GM19043 (cell line): ENCODE measurements around the gene ERLEC1.
"Not testable (repeated sequence)": the region's sequence is repeated elsewhere in the genome, so short reads cannot be mapped to it uniquely, and the experiment has no call there.

Experiments used
- ATAC-seq: cut with Tn5 transposase; IDR thresholded peaks from one replicate; pipeline ENCODE4 v1.9.1; 2021; ENCODE audit warnings: low read depth; ENCODE audit not compliant: unreplicated experiment

ERLEC1 gene

DNA sequence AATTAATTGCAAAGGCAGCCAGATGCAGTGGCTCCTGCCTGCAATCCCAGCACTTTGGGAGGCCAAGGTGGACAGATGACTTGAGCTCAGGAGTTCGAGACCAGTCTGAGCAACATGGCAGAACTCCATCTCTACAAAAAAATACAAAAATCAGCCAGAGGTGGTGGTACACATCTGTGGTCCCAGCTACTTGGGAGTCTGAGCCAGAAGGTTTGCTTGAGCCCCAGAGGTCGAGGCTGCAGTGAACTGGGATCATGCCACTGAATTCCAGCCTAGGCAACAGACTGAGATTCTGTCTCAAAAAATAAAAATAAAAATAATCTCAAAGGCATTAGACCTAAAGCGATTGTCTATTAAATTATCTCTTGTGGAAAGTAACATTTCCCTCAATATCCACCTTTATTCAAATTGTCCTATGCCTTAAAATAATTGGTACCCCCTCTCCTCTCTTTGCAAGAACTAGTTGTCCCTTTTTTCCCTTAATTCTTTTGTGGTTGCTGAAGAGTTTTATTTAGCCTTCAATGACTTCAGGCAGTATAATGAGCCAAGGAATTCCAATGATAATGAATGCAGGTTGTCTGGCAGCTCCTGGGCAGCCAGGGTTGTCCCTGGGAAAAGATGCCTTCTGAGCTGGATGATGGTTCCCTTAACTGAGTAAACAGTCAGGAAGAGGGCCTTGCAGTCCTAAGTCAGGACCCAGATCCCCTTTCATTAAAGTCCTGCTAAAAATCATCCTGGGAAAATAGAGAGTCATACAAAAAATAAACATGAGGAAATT, 40.7 kb downstream of the ERLEC1 start:
- ATAC-seq, result no peak

DNA sequence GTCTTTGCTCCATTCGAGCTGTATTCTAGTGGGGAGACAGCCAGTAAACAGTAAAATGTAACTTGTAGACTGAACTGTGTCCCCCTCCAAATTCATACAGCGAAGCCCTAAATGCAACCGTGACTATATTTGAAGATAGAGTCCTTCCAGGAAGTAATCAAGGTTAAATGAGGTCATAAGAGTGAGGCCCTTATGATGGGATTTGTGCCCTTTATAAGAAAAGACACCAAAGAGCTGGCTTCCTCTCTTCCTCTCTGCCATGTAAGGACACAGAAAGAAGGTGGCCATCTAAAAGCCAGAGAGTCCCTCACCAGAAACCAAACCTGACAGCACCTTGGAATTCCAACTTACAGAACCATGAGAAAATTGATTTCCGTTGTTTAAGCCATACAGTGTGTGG, 41.5 kb downstream of the ERLEC1 start:
- no peak for ATAC-seq

DNA sequence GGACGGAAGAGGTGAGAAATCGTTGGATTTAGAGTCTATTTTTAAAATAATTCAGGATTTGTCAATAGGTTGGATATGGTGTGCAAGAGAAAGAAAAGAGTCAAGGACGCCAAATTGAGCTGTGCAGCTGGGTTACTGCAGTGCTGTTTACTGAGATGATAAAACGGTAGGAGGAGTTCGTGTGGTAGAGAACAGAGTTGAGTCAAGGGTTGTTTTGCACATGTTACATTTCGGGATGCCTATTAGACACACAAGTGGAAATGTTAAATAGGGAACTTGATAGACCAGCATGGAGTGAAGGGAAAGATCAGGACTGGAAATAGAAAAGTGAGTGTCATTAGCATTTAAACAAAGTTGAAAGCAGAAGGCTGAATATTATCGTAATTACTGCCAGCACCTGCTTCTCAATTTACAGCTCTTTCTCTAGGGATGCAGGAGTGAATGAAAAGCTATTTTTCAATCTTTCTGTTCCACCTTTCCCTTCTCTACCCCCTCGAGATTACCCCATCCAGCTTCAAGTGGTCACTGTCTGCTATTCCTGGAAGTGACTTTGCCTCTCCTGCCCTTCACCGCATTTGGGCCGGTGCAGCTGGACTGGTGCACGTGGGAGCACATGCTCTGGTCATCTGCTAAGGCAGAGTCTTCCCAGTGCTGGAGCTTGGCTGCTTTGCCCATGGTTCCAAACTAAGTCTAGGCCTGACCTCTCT, 42.6 kb downstream of the ERLEC1 start:
- ATAC-seq, result no peak

DNA sequence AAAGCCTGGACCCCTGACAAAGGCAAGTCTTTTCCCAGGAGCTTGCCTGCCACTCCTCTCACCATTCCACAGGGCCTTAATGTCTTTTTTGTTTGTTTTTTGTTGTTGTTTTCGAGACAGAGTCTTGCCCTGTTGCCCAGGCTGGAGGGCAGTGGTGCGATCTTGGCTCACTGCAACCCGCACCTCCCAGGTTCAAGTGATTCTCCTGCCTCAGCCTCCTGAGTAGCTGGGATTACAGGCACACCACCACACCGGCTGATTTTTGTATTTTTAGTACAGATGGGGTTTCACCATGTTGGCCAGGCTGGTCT, 43.1 kb downstream of the ERLEC1 start:
- not testable (repeated sequence) for ATAC-seq

DNA sequence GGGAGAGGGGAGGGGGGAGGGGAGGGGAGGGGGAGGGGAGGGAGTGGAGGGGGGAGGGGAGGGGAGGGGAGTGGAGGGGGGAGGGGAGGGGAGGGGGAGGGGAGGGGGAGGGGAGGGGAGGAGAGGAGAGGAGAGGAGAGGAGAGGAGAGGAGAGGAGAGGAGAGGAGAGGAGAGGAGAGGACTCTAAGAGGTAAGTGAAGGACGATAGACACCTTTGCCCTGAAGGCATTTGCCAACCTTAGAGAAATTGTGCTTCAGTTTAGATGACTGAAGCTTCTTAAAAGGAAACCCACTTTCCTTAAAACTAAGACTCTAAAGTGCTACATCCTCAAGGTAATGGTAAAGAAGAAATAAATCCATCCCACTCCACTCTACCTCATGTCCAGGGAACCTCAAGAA, 53.7 kb downstream of the ERLEC1 start:
- ATAC-seq, result no peak

DNA sequence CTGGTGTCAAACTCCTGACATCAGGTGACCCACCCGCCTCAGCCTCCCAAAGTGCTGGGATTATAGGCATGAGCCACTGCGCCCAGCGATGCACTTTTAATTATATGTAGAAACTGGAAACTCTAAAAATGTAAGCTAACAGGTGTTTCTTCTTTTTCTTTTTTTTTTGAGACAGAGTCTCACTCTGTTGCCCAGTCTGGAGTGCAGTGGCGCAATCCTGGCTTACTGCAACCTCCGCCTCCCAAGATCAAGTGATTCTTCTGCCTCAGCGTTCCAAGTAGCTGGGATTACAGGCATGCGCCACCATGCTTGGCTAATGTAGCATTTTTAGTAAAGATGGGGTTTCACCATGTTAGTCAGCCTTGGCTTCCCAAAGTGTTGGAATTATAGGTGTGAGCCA, 54.8 kb downstream of the ERLEC1 start:
- ATAC-seq, result not testable (repeated sequence)

DNA sequence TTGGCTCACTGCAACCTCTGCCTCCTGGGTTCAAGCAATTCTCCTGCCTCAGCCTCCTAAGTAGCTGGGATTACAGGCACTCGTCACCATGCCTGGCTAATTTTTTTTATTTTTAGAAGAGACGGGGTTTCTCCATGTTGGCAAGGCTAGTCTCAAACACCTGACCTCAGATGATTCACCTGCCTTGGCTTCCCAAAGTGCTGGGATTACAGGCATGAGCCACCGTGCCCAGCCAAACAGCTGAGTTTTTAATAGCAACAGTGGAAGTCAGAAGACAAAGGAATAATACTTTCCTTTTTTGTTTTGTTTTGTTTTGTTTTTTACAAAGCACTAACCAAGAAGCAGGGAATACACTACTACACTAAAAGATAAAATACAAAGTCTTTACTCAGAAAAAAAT, 56.0 kb downstream of the ERLEC1 start:
- ATAC-seq, result no peak

DNA sequence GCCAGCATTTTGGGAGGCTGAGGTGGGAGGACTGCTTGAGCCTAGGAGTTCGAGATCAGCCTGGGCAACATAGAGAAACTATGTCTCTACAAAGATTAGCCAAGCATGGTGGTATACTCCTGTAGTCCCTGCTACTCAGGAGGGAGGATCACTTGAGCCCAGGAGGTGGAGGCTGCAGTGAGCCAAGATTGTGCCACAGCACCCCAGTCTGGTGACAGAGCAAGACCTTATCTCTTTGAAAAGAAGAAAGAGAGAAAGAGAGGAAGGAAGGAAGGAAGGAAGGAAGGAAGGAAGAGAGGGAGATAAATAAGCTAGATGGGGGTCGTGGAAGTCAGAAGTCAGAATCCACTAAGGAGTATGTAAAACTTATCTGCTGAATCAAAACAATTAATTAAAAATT, 56.8 kb downstream of the ERLEC1 start:
- ATAC-seq, result no peak

DNA sequence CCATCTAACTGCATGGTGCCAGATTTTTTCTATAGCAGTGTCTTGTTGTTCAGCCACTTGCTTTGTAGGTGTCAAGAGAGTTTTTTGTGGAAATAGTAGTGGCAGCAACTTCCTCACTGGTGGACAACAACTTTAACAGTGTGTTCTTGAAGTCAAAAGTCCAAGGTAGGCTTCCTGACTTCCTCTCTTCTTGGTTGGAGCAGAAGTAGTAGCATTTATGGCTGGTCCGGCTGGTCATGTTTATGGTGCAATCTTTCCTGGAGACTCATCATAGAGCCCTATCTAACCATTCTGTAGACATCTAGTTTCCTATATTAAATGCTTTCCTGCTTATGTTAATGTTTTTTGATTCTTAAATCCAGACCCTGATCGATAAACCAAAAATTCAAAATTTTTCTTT, 61.2 kb downstream of the ERLEC1 start:
- no peak for ATAC-seq

DNA sequence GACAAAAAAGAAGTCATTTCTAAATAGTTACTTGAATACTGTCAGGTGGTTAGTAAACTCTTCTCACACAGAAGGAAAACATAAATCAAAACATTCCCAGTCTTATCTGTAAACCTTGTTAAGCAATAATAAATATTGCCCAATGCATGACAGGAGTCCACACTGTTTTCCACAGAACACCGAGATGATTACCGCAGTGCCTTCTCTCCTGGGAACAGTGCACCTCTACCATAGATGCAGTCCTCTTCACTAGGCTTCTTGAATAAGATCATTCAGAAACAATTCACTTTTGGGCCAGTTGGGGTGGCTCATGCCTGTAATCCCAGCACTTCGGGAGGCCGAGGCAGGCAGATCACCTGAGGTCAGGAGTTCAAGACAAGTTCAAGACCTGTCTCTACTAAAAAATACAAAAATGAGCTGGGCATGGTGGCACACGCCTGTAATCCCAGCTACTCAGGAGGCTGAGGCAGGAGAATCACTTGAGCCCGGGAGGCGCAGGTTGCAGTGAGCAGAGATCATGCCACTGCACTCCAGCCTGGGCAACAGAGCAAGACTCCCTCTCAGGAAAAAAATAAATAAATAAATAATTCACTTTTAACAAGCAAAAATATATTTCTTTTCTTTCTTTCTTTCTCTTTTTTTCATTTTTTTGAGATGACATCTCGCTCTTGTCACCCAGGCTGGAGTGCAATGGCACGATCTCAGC, 64.4 kb downstream of the ERLEC1 start:
- ATAC-seq, result not testable (repeated sequence)

DNA sequence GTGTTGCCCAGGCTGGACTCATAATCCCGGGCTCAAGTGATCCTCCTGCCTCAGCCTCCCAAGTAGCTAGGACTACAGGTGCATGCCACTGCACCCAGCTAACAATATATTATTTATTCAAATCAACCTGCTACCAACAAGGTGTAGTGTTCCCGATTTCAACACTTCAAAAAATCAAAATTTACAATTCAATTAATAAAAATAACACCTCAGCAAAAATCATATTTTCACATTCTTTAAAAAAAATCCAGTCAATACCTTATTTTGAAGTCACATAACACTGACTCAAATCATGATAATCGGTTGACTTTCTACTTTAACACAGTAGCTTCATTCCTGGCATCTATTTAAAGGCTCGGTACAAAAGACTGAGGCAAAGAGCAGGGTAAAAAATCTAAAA, 65.7 kb downstream of the ERLEC1 start:
- no peak for ATAC-seq

DNA sequence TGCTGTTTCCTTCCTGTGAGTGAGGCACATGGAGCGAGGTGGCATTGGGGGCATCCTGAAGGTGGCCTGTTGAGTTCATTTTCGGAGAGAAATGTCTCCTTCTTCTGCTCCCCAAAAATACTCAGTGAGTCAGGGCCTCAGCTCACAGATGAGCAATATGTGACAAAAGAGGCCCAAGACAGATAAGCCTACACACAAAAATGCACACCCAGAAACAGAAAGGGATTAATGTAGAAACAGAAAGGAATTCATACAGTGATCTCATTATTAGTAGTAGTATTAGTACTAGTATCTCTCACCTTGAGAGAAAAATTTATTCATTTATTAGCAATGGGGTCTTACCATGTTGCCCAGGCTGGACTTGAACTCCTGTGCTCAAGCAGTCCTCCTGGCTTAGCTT, 67.8 kb downstream of the ERLEC1 start:
- no peak for ATAC-seq

DNA sequence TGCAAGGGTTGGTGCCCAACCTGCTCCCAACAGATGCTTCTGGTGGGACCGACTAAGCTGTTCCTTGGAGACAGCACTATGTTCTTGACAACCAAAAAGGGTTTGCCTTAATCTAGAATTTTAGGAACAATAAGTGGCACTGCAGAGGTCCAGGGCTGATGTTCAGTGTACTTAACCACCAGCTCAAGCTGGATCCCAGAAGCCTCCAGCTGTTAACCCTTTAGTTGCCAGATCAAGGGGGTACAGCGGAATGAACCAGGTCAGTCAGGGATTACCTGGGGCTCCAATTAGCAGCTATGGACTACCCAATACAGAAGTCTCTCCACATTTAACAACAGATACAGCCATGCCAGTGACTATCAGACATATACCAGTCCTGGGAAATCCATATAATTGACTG, 69.4 kb downstream of the ERLEC1 start:
- ATAC-seq, result no peak

DNA sequence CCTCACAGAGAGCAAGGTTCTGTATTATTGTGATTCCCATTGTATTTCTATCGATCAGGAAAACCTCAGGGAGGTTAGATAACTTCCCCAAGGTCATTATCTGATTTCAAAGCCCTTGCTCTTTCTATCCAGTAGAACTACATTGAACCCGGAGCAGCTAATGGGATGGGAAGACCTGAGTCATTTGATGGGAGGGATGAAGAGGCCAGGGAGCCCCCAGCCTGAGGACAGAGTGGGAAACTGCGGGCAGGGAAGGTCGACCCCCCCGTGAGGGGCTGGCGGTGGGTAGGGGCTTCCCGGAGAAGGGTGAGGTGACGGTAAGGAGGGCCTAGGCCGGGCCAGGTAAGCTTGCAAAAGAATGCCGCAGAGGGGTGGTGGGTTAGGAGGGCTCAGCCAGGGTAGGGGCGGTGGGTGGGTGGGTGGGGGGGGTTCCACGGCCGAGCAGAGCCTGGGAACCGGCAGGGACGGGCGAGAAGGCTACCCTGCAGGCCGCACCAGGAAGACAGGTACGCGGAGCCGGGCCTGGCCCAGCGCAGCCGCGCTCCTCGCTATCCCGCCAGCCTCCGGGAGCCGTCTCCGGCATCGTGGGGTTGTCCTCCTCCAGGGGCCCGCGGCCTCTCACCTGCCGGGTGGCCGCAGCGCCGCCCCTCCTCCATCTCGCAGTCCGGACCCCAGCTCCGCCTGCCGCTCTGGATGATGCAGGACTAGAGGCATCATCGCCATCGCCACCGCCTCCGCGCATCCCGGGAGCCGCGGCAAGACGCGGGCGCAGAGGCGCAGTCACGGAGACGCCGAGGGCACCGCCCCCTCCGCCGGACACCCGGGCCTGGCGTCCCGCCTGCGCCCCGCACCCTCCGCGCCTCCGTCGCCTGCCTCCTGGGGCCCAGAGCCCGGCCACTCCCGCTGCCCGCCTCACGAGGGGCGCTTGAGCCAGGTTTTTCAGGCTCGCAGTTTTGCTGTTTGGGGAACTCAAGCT, 72.7 kb downstream of the ERLEC1 start, which contains the start of gene GPR75:
GPR75 (minus strand) TSS at position 762 of the 976 bp plus-strand sequence. CDS start 5,211 bp downstream, outside the sequence.
- ATAC-seq, result no peak

DNA sequence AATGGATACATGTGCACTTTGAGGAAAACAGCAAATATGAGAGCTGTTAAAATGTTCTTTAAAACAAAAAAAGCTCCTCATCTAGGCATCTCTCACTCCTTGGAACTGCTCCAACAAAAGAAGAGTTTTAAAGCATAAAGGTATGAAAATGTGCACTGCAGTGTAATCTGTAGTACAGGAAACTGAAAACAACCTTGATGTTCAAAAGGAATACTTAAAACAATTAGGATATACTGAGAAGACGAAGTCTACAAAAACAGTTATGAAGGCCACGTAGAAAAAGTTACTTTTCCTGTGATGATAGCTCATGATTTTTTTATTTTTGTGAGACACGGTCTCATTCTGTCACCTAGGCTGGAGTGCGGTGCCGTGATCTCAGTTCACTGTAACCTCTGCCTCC, 75.0 kb downstream of the ERLEC1 start:
- ATAC-seq, result no peak

DNA sequence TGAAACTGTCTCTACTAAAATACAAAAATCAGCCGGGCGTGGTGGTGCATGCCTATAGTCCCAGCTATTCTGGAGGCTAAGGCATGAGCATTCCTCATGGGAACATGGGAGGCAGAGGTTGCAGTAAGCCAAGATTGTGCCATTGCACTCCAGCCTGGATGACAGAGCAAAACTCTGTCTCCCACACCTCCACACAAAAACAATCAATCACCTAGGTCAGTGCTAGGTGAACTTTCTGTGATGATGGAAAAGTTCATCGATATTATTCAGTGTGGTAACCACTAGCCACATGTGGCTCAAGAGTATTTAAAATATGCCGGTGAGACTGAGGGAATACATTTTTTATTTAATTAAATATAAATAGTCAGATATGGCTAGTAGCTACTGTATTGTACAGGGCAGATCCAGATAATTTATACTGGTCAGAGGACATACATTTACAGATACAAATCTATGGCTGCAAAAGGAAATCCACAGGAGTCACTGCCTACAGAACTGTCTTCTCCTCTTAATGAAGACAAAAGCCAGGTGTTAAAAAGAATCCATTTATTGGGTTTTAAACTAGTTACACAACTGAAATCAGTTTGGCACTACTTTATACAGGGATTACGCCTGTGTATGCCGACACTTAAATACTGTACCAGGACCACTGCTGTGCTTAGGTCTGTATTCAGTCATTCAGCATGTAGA, 76.8 kb downstream of the ERLEC1 start:
- ATAC-seq, result no peak

DNA sequence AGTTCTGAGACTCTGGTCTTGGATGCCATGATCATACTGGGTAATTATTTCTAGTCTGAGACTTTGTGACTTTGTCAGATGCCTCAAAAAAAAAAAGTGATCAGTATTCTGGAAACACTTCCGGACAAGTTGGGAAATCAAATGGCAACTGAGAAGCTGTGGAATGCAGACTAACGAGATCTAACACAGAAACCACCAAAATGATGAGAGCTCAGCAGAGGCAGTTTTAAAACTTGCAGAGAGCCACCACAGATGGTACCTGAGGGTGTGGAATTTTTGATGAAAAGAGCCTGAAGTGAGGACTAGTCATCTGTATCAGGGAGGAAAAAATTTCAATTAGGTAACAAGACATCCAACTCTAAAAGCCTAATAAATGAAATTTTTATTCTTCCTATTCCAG, 78.4 kb downstream of the ERLEC1 start:
- ATAC-seq, result no peak

DNA sequence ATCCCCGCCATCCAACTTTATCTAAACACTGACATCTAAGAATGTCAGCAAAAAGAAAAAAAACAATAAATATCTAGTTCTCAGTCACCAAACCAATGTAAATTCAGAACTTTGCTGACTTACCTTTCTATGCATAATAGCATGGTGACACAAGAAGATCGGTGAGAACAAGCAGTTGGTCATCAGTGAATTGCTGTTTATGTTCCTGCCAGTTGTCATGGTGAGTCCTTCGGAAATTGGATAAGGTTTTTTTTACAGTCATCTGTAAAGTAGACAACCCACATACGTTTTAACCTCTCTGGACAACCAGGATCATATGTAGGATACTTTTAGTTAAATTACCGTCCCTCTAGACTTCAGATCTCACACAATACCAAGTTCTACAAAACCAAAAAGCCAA, 79.1 kb downstream of the ERLEC1 start:
- no peak for ATAC-seq

DNA sequence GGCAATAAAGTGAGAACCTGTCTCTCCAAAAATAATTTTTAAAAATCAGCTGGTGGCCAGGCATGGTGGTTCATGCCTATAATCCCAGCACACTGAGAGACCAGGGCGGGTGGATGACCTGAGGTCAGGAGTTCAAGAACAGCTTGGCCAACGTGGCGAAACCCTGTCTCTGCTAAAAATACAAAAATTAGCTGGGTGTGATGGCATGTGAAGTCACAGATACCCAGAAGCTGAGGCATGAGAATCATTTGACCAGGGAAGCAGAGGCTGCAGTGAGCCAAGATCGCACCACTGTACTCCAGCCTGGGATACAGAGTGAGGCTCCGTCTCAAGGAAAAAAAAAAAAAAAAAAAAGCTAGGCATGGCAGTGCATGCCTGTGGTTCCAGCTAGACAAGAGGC, 80.3 kb downstream of the ERLEC1 start:
- ATAC-seq, result no peak

DNA sequence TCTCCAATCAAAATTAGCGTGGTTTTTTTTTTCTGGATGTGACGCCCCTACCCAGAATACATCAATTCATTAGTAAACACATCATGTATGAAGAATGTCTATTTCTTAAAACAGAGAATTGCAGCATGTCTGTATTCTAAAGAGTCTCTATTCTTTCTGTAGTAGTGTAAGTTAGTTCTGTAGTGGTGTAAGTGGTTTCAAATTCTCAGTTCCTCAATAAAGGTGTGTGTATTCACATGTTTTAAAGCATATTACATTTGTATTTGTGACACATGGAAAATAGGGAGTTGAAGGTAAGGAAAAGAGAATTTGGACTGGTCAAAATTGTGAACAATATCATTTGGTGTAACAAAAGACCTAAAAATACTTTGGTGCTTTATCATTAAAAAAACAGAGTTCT, 80.9 kb downstream of the ERLEC1 start:
- no peak for ATAC-seq
